DMS53 treated with DMSO at 0.1 percent for 48 hours (cell line): ENCODE data around the gene NPPC.
"Not testable (repeated sequence)": the region's sequence is repeated elsewhere in the genome, so short reads cannot be mapped to it uniquely, and the experiment has no call there.

Experiments used
- DNase-seq: peaks from one replicate; lab custom pipeline; 2025; ENCODE audit not compliant: unreplicated experiment; lab: John Stamatoyannopoulos, UW

NPPC gene

DNA sequence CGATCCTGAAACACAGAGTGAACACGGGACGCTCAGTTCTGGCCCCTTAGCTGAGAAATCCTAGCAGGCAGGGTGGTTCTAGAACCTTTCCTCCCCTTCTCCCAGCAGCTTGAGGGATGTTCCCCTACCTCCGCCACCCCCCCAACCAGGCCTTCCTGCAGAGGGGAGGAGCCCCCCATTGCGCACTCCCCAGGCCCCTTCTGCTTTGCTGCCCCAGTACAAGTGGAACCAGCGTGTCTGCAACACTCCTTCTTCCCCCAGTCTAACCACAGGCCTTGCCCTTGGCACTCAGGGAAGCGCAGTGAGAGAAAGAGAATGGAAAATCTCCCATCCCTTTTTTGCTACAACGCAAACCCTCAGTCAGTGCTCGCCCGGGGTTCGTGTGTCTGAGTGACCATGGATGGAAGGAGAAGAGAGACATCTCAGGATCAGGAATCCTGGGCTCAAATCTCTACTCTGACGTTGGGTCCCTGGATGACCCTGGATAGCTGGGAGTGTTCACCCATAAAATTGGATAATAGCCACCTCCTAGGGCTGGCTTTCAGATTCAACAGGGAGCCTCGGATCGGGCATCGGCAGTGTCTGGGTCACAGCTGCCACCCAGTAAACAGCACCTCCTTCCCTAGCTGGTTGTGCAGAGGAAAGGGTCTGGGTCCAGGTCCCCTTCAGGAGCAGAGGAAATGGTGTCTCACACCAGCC, 3.7 kb downstream of the NPPC start:
- DNase-seq, result no peak

DNA sequence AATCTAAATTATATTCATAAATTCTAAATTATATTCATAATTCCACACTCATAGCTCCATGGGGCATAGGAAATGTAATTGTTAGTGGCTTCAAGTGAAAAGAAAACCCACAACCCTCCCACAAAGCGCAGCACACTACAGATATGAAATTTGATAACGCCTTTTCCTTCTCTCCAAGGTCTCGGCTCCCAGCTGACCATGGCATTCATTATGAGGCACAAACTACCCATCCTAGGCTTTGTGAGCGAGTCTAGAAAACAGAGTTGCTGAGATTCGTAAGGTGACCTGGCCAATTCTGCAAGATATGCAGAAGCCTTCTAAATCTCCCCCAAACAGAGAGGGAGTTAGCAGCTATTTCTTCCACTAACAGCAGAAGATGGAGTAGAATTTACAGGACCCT, 5.4 kb downstream of the NPPC start:
- no peak for DNase-seq

- DNase-seq, result no peak
Measured at GRCh38 chr2:231920366-231920765, 5.8 kb downstream of the NPPC start.

DNA sequence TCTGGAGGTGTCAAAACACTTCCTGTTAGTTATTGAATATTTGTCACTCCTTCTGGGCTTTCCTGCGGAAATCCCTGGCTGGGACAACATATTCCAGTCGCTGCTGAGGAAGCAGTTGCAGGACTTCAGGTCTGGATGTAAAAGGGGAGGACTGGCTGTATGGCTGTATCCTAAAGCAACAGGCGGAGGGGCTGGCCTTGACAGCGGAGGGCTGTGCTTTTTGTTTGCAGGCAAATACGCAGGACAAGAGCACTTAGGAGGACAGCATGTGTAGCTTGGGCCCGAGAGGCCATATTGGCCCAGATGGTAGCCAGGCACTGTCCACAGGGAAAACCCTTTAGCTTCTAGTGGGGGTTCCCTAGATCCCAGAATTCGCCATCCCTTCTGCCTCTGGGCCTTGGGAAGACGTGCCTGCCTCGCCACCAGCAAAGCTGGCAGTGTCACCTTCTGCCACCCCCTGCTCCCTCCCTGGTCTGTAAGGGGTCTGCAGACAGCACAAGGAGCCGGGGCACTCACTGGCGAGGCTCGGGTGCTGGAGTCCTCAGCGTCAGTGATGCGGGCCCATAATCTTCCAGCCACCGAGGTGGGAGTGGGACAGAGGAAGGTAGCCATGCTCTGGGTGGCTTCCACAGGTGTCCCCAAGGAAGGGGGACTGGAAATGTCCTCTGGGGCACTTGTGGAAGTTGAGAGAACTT, 6.7 kb downstream of the NPPC start:
- DNase-seq, result no peak

DNA sequence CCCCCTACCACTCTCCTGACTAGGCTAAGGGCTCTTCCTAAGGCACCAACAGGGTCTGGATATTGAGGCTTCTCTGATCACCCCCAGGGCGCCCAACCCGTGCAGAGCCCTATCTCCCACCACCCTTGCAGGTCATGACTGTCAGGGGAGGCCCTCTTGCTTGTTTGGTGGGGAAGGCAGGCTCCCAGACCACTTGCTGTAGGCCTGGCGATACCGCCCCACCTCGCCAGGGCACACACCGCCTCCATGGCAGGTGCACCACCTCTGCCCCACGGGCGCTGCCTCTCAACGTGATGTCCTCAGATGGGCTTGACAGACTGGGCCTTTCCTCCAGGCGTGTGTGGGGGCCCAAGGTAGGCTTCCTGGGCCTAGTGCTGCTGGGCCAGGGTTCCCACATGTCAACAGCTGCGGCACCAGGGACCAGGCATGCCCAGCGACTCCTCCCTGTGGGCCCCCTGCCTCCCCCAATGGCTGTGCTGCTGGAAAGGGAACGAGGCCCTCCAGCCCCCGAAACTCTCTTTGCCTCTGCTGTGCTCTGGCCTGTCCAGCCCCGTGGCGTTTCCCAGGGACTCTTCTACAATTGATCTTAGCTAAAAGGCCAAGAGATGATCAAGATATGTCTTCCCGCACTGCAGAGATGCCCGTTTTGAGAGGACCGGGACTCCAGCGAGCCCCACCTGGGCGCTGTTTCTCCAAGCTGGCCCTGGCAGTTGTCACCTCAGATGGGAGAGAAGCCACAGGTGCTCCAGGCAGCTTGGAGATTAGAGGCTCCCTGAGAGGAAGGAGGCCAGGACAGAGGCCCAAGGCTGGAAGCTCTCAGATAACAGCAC, 7.5 kb downstream of the NPPC start:
- DNase-seq, result no peak

- no peak for DNase-seq
Measured at GRCh38 chr2:231917280-231918066, 8.7 kb downstream of the NPPC start.

DNA sequence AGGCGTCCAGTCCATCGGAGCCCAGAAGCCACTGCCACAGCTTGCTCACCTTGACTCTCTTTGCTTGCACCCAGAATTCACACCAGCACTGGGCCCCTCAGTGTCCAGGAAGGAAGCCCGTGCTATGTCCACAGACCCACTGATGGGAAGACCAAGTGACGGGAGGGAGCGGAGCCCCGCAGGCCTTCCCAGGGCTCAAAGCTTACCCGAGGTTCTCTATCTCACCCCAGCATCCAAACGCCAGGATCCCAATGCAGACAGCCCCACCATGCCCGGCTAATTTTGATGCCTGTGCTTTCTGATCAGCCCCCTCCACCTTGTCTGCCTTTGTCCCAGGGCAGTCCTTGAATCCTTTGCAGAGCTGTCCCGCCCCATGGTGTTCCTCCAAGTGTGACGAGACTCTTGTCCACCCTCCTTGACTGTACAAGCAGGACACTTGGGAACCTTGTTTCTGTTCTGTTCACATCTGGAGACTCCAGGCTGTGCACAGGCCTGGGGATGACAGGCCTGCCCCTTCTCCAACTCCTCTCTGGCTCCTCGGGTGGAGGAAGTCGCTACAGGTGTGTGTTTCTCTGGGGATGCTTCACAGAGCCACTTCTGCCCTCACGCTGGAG, 12.0 kb downstream of the NPPC start:
- DNase-seq, result no peak

DNA sequence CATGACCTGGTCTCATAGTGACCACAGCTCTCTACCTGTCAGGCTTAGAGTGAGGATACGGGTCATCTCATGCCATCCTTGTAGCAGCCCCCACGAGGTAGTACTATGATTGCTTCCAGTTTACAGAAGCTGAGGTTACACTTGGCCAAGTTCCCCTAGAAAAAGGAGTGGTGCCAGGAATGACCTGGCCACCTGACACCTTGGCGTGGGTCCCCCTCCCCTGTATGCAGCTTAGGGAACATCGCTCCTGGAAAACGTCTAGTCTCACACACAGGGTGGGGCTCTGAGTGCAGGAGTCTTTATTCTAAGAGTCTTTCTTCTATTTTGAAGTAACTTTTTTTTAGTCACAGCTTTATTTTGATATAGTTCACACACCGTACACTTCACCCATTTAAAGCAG, 14.8 kb downstream of the NPPC start:
- DNase-seq, result no peak

DNA sequence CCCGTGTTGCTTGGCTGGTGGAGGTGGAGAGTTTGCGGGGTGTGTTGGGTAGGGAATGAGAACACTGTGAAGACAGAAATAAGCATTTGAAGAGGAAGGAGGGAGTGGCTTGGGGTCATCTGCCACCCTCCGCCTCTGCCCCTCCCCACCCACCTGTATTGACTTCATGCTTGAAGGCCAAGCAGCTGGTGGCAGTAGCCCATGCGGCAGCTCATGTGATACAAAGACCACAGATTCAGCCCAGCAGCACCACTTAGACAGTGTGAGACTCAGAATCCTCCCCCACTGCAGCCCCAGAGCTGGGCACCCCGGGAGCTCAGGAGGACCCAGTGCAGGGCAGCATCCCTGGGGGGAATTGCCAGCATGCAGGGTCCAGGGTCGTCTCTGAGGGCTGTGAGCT, 15.4 kb downstream of the NPPC start:
- no peak for DNase-seq

DNA sequence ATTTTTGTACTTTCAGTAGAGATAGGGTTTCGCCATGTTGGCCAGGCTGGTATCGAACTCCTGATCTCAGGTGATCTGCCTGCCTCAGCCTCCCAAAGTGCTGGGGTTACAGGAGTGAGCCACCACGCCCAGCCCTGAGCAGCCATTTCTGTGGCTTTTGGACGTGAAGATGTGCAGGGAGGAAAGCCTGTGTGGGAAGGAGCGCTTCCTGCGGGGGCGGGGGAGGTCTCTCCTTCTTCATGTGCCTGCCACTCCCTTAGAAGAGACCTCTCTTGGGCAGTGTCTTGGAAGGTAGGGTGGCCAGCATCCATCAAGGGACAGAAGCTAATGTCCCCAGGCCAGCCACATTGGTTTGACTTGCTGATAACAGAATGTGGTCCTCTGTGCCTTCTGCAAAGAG, 16.0 kb downstream of the NPPC start:
- DNase-seq, result not testable (repeated sequence)

GRCh38 chr2:231909631-231910030, 16.6 kb downstream of the NPPC start:
- no peak for DNase-seq

DNA sequence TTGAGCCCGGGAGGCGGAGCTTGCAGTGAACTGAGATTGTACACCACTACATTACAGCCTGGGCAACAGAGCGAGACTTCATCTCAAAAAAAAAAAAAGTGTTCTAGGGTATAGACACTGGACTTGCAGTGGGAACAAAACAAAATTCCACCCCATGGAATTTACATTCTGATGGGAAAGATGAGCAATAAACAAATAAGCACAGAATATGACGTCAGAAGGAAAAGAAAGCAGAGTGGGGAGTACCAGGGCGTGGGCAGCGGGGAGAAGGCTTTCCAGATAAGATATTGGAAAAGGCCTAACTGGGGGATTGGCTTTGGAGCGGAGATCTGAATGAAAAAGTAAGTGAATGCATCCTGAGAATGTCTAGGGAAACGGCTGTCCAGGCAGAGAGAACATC, 17.6 kb downstream of the NPPC start:
- no peak for DNase-seq

DNA sequence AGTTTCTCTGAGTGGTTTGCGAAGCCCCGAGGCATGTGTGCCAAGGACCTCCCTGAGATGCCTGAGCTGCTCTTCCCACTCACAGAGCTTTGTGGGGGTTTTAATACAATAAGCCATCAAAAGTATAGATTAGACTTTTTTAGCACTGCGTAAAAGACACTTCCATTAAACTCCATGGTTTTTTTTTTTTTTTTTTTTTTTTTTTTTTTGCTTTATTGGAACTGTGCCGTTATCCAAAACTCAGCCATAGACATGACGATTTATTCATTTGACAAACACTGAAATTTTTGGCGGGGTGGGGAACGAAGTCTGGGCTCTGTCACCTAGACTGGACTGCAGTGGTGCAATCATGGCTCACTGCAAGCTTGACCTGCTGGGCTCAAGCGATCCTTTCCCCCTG, 18.4 kb downstream of the NPPC start:
- no peak for DNase-seq

DNA sequence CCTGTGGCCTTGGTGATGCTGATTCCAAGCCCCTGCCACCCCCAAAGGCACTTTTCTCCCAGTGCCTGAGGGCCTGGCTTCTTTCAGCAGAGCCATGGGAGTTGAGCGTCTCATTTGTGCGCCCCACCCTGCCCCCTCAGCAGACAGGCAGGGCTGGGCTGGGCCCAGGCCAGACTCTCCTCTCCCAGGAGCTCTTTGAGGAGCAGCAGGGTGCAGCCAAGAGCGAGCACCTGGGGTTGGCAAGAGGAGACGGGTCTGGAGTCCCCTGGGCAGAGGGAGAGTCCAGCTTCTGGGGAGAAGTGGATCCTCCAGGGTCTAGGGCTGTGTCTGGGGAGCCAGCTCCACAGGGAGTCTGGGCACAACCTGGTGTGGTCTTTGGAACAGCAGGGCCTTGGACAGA, 21.2 kb downstream of the NPPC start:
- DNase-seq, result no peak

DNA sequence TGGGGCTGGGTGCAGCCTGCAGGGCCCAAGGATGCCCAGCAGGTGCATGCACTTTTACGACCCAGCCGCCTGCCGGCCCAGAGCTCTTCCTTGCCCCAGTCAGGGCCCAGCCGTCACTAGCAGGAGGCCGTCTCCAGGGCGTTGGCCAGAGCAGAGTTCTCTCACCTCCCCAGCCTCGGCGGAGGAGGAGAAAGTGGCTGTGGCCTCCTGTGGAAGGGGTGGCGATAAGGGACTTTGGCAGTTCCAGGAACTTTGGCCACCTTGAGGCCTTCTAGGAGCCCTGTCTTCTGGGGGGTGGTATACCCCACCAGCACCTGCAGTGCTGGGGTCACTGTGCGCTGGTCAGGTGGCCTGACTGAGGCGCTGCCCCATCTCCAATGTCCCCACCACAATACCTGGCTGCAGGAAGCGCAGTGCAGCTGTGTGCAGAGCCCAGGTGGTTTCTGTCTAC, 22.0 kb downstream of the NPPC start:
- DNase-seq, result no peak

GRCh38 chr2:231902598-231902997, 23.6 kb downstream of the NPPC start:
- DNase-seq, result no peak

GRCh38 chr2:231900972-231901371, 25.2 kb downstream of the NPPC start:
- no peak for DNase-seq

DNA sequence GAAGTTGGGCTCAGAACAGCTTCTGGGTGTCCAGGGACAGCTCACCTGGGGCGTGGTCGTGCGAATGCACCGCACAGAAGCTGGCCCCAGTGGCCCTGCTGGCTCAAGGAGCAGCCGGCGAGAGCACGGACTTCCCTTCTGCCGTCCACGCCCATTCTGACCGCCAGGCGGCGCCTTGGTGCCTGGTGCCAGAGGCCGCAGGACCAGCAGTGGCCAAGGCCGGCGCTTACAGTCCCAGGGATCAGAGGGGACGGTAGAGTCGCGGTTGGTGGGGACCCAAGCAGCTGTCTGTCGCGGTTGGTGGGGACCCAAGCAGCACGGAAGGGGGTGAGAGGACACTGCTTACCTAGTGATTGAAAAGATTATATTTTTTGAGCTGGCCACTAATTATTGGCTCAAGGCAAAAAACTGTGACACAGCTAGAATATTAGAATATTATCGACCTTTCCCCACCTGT, 25.7 kb downstream of the NPPC start:
- peak; percentile 52 for DNase-seq

GRCh38 chr2:231894566-231895380, 31.4 kb downstream of the NPPC start:
- no peak for DNase-seq

DNA sequence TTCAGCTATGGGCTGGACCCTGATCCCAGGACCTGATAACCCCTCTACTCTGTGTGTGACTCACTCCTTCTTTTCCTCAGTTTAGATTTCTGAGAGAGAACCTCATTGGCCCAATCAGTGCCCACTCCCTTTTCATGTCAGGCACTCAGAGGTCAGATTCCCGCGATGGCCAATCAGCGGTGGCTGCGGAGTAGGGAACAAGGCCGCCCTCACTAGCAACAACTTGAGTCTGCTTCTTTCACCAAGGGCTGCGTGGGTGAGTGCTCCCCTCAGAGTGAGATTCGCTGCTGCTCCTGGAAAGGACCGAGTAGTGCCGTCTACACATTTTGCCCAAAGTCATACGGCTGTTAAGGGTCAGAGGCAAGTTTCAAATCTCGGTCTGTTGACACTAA, 34.7 kb downstream of the NPPC start:
- no peak for DNase-seq
